ENCODE results near the gene EYS.

The EYS gene

GRCh38 chr6:65707126-65707826 is at the start of gene EYS:
TSS of gene EYS (minus strand) at chr6:65707226. CDS start at chr6:65495410, 211,816 bp downstream.
- Histone ChIP-seq H3K4me3 (ENCODE audit: low read length) (no peak within 1 kb of the TSS), H3K9me3 (ENCODE audit: control insufficient read depth, insufficient read depth, low read length) (no peaks in the 10 kb centered on the region; the same call in 1 of the 2 replicates), H3K27ac (ENCODE audit: low read length) (no peak within 1 kb of the TSS), H3K27me3 (ENCODE audit: control insufficient read depth, insufficient read depth, low read length) (no peaks in the 10 kb centered on the region), H3K36me3 (ENCODE audit: control insufficient read depth, insufficient read depth, low read length) (no peaks in the 10 kb centered on the region), H3K4me1 (ENCODE audit: control insufficient read depth, insufficient read depth, low read length) (no peaks in the 10 kb centered on the region)
- DNase-seq (ENCODE audit: low read depth, low spot score): no peak
- no CpG with 5 or more reads among the region's 4 CpGs for WGBS (ENCODE audit: insufficient coverage, insufficient read length)

GRCh38 chr6:65746302-65746701 is 39.3 kb upstream of the EYS start:
- Histone ChIP-seq H3K4me1 (ENCODE audit: control insufficient read depth, insufficient read depth, low read length) (no peaks in the 10 kb centered on the region), H3K27me3 (ENCODE audit: control insufficient read depth, insufficient read depth, low read length) (no peaks in the 10 kb centered on the region), H3K36me3 (ENCODE audit: control insufficient read depth, insufficient read depth, low read length) (no peaks in the 10 kb centered on the region), H3K4me3 (ENCODE audit: low read length) (no peak overlapping the region), H3K9me3 (ENCODE audit: control insufficient read depth, insufficient read depth, low read length) (peaks cover 6% of the 10 kb centered on the region), H3K27ac (ENCODE audit: low read length) (no peak overlapping the region)
- no peak for DNase-seq (ENCODE audit: low read depth, low spot score)
- no CpG with 5 or more reads among the region's 4 CpGs for WGBS (ENCODE audit: insufficient coverage, insufficient read length)

- Histone ChIP-seq H3K36me3 (ENCODE audit: control insufficient read depth, insufficient read depth, low read length) (no peaks in the 10 kb centered on the region), H3K27me3 (ENCODE audit: control insufficient read depth, insufficient read depth, low read length) (no peaks in the 10 kb centered on the region), H3K4me1 (ENCODE audit: control insufficient read depth, insufficient read depth, low read length) (no peaks in the 10 kb centered on the region), H3K9me3 (ENCODE audit: control insufficient read depth, insufficient read depth, low read length) (peaks cover 6% of the 10 kb centered on the region), H3K27ac (ENCODE audit: low read length) (no peak overlapping the region), H3K4me3 (ENCODE audit: low read length) (no peak overlapping the region)
- no peak for DNase-seq (ENCODE audit: low read depth, low spot score)
- WGBS (ENCODE audit: insufficient coverage, insufficient read length): no CpG with 5 or more reads among the region's 2 CpGs
Measured at GRCh38 chr6:65745614-65746013, 38.6 kb upstream of the EYS start.

GRCh38 chr6:65728879-65729479 is 22.0 kb upstream of the EYS start:
- H3K4me3 ChIP-seq (ENCODE audit: low read length): no peak overlapping the region
- DNase-seq (ENCODE audit: low read depth, low spot score): no peak
- H3K9me3 ChIP-seq (ENCODE audit: control insufficient read depth, insufficient read depth, low read length): peaks cover 2% of the 10 kb centered on the region; the same call in 1 of the 2 replicates
- no CpG with 5 or more reads among the region's 3 CpGs for whole genome bisulfite sequencing (ENCODE audit: insufficient coverage, insufficient read length)
- no peaks in the 10 kb centered on the region for H3K36me3 ChIP-seq (ENCODE audit: control insufficient read depth, insufficient read depth, low read length)
- H3K4me1 ChIP-seq (ENCODE audit: control insufficient read depth, insufficient read depth, low read length): no peaks in the 10 kb centered on the region
- no peak overlapping the region for H3K27ac ChIP-seq (ENCODE audit: low read length)
- no peaks in the 10 kb centered on the region for H3K27me3 ChIP-seq (ENCODE audit: control insufficient read depth, insufficient read depth, low read length)

- no CpG with 5 or more reads among the region's 3 CpGs for WGBS (ENCODE audit: insufficient coverage, insufficient read length)
- no peaks in the 10 kb centered on the region for H3K27me3 ChIP-seq (ENCODE audit: control insufficient read depth, insufficient read depth, low read length)
- no peaks in the 10 kb centered on the region for H3K4me1 ChIP-seq (ENCODE audit: control insufficient read depth, insufficient read depth, low read length)
- no peaks in the 10 kb centered on the region for H3K36me3 ChIP-seq (ENCODE audit: control insufficient read depth, insufficient read depth, low read length)
- H3K9me3 ChIP-seq (ENCODE audit: control insufficient read depth, insufficient read depth, low read length): no peaks in the 10 kb centered on the region; the same call in 1 of the 2 replicates
- H3K4me3 ChIP-seq (ENCODE audit: low read length): no peak overlapping the region
- no peak overlapping the region for H3K27ac ChIP-seq (ENCODE audit: low read length)
- DNase-seq (ENCODE audit: low read depth, low spot score): no peak
Measured at GRCh38 chr6:65719101-65719500, 12.1 kb upstream of the EYS start.

GRCh38 chr6:65711531-65711930 is 4.5 kb upstream of the EYS start:
- Histone ChIP-seq H3K4me3 (ENCODE audit: low read length) (no peak overlapping the region), H3K27me3 (ENCODE audit: control insufficient read depth, insufficient read depth, low read length) (no peaks in the 10 kb centered on the region), H3K4me1 (ENCODE audit: control insufficient read depth, insufficient read depth, low read length) (no peaks in the 10 kb centered on the region), H3K36me3 (ENCODE audit: control insufficient read depth, insufficient read depth, low read length) (no peaks in the 10 kb centered on the region), H3K9me3 (ENCODE audit: control insufficient read depth, insufficient read depth, low read length) (no peaks in the 10 kb centered on the region; the same call in 1 of the 2 replicates), H3K27ac (ENCODE audit: low read length) (no peak overlapping the region)
- DNase-seq (ENCODE audit: low read depth, low spot score): no peak

- WGBS (ENCODE audit: insufficient coverage, insufficient read length): no CpG with 5 or more reads among the region's 5 CpGs
- H3K27ac ChIP-seq (ENCODE audit: low read length): no peak overlapping the region
- DNase-seq (ENCODE audit: low read depth, low spot score): no peak
- H3K4me3 ChIP-seq (ENCODE audit: low read length): no peak overlapping the region
- no peaks in the 10 kb centered on the region for H3K4me1 ChIP-seq (ENCODE audit: control insufficient read depth, insufficient read depth, low read length)
- no peaks in the 10 kb centered on the region for H3K9me3 ChIP-seq (ENCODE audit: control insufficient read depth, insufficient read depth, low read length)
- no peaks in the 10 kb centered on the region for H3K27me3 ChIP-seq (ENCODE audit: control insufficient read depth, insufficient read depth, low read length)
- H3K36me3 ChIP-seq (ENCODE audit: control insufficient read depth, insufficient read depth, low read length): no peaks in the 10 kb centered on the region
Measured at GRCh38 chr6:65709099-65709830, 2.2 kb upstream of the EYS start.

GRCh38 chr6:65708162-65708561 is 1.1 kb upstream of the EYS start:
- H3K36me3 ChIP-seq (ENCODE audit: control insufficient read depth, insufficient read depth, low read length): no peaks in the 10 kb centered on the region
- DNase-seq (ENCODE audit: low read depth, low spot score): no peak
- no peaks in the 10 kb centered on the region for H3K4me1 ChIP-seq (ENCODE audit: control insufficient read depth, insufficient read depth, low read length)

GRCh38 chr6:65706436-65706835 is 590 bp downstream of the EYS start:
- DNase-seq (ENCODE audit: low read depth, low spot score): no peak

More at GRCh38 chr6:65708162-65708561, 1.1 kb upstream of the EYS start:
- Histone ChIP-seq H3K9me3 (ENCODE audit: control insufficient read depth, insufficient read depth, low read length) (no peaks in the 10 kb centered on the region), H3K27ac (ENCODE audit: low read length) (no peak overlapping the region), H3K27me3 (ENCODE audit: control insufficient read depth, insufficient read depth, low read length) (no peaks in the 10 kb centered on the region), H3K4me3 (ENCODE audit: low read length) (no peak overlapping the region)
- no CpG with 5 or more reads among the region's 1 CpG for WGBS (ENCODE audit: insufficient coverage, insufficient read length)

GRCh38 chr6:65701325-65701724 is 5.7 kb downstream of the EYS start:
- no peaks in the 10 kb centered on the region for H3K4me1 ChIP-seq (ENCODE audit: control insufficient read depth, insufficient read depth, low read length)
- H3K4me3 ChIP-seq (ENCODE audit: low read length): no peak overlapping the region
- WGBS (ENCODE audit: insufficient coverage, insufficient read length): no CpG with 5 or more reads among the region's 1 CpG
- no peaks in the 10 kb centered on the region for H3K27me3 ChIP-seq (ENCODE audit: control insufficient read depth, insufficient read depth, low read length)
- DNase-seq (ENCODE audit: low read depth, low spot score): no peak
- no peaks in the 10 kb centered on the region; the same call in 1 of the 2 replicates for H3K9me3 ChIP-seq (ENCODE audit: control insufficient read depth, insufficient read depth, low read length)
- no peak overlapping the region for H3K27ac ChIP-seq (ENCODE audit: low read length)
- no peaks in the 10 kb centered on the region for H3K36me3 ChIP-seq (ENCODE audit: control insufficient read depth, insufficient read depth, low read length)

More at GRCh38 chr6:65706436-65706835, 590 bp downstream of the EYS start:
- Histone ChIP-seq H3K36me3 (ENCODE audit: control insufficient read depth, insufficient read depth, low read length) (no peaks in the 10 kb centered on the region), H3K9me3 (ENCODE audit: control insufficient read depth, insufficient read depth, low read length) (no peaks in the 10 kb centered on the region; the same call in 1 of the 2 replicates), H3K27me3 (ENCODE audit: control insufficient read depth, insufficient read depth, low read length) (no peaks in the 10 kb centered on the region), H3K27ac (ENCODE audit: low read length) (no peak overlapping the region), H3K4me3 (ENCODE audit: low read length) (no peak overlapping the region), H3K4me1 (ENCODE audit: control insufficient read depth, insufficient read depth, low read length) (no peaks in the 10 kb centered on the region)
- WGBS (ENCODE audit: insufficient coverage, insufficient read length): no CpG with 5 or more reads among the region's 3 CpGs

Measured in iPS DF 6.9 (cell line).